HCT116 (cell line): Measurements from ENCODE around the gene TIMM21. TPM values are rescaled to one million over a fixed set of nuclear protein-coding genes. Genes with fewer than 3 reads are reported as not detected.

Experiments
- ATAC-seq: fragments of 200-7000 bp; cut with Tn5 transposase; 2 replicates; pipeline ENCODE4 v1.9.1; 2020; ENCODE audit warnings: mild to moderate bottlenecking, moderate library complexity
- BruUV-seq: library from RNA; stranded (reverse); fragments of 400-500 nt; replicated peaks from 2 replicates; lab custom pipeline; 2021; lab: Mats Ljungman, UMichigan
- CTCF ChIA-PET: fragments of 300-600 bp; sonication (Branson Sonifier 250); formaldehyde crosslinking; loops from one replicate; lab custom pipeline; 2021; ENCODE audit warnings: antibody characterized with exemption; lab: Charles Lee
- POLR2A ChIA-PET: fragments of 300-600, 350-600 bp; sonication (Branson Sonifier 250); formaldehyde crosslinking; loops from one replicate; lab custom pipeline; 2021; ENCODE audit warnings: antibody characterized with exemption; lab: Charles Lee
- RAD21 ChIA-PET, 2 experiments: fragments of 300-600 bp; sonication (Branson Sonifier 250); formaldehyde crosslinking; loops; one replicate each; lab custom pipeline; 2023; ENCODE audit warnings: low total read pairs in 2 of 2; ENCODE audit not compliant: uncharacterized antibody in 2 of 2, unreplicated experiment in 2 of 2, low non-redundant PET in 1 of 2; lab: Charles Lee
- DNase-seq: peaks from one replicate; pipeline ENCODE4 v3.0.0-alpha.2; 2010; ENCODE audit warnings: low read depth, low spot score
- H2AFZ ChIP-seq: fragments of 200-600 bp; shearing (Covaris generic), sonication (generic); 2 replicates; pipeline ENCODE4 v1.6.1; 2017; ENCODE audit warnings: low read depth, mixed run types, mixed read lengths, antibody characterized with exemption, low read length; ENCODE audit not compliant: poor library complexity, severe bottlenecking
- H3K27ac ChIP-seq: 2 replicates; pipeline ENCODE4 v1.5.1; 2012; ENCODE audit warnings: low read depth, low read length
- H3K27me3 ChIP-seq: fragments of 200-600 bp; sonication (generic); 2 replicates; pipeline ENCODE4 v1.6.1; 2016; ENCODE audit warnings: mixed run types, low read length, mixed read lengths; ENCODE audit not compliant: insufficient read depth
- H3K36me3 ChIP-seq, 2 experiments: fragments of 200-500 bp in 1 of 2; fragments of 200-600 bp in 1 of 2; sonication (Bioruptor generic) in 1 of 2; sonication (generic) in 1 of 2; 2 replicates each; pipeline versions ENCODE4 v1.5.1 to v1.6.1; 2014 to 2016; ENCODE audit warnings: low read length in 2 of 2, inconsistent platforms in 1 of 2, mixed read lengths in 1 of 2, mixed run types in 1 of 2; ENCODE audit not compliant: insufficient read depth in 2 of 2, control insufficient read depth in 1 of 2
- H3K4me1 ChIP-seq, 2 experiments: fragments of 200-600 bp in 1 of 2; sonication (generic) in 1 of 2; 2 replicates each; pipeline versions ENCODE4 v1.5.1 to v1.6.1; 2012 to 2017; ENCODE audit warnings: low read length in 2 of 2, inconsistent platforms in 1 of 2, mild to moderate bottlenecking in 1 of 2, mixed read lengths in 1 of 2, mixed run types in 1 of 2, moderate library complexity in 1 of 2; ENCODE audit not compliant: insufficient read depth in 2 of 2, control insufficient read depth in 1 of 2
- H3K4me2 ChIP-seq: fragments of 200-600 bp; sonication (generic); 2 replicates; pipeline ENCODE4 v1.6.1; 2017; ENCODE audit warnings: mixed run types, low read length, mixed read lengths
- H3K4me3 ChIP-seq, 2 experiments: fragments of 200-600 bp in 1 of 2; sonication (generic) in 1 of 2; replicated peaks in 1 of 2; 2 replicates each; pipeline ENCODE4 v1.5.1; 2011 to 2016; ENCODE audit warnings: low read length in 2 of 2, control low read depth in 1 of 2, low read depth in 1 of 2, mild to moderate bottlenecking in 1 of 2, mixed read lengths in 1 of 2, mixed run types in 1 of 2
- H3K79me2 ChIP-seq: fragments of 200-600 bp; sonication (generic); 2 replicates; pipeline ENCODE4 v1.6.1; 2017; ENCODE audit warnings: mild to moderate bottlenecking, mixed run types, low read length, moderate library complexity, mixed read lengths; ENCODE audit not compliant: insufficient read depth
- H3K9ac ChIP-seq: fragments of 200-600 bp; sonication (generic); 2 replicates; pipeline ENCODE4 v1.6.1; 2016; ENCODE audit warnings: low read length, mixed read lengths
- H3K9me2 ChIP-seq: fragments of 200-600 bp; sonication (generic), shearing (Covaris generic); 2 replicates; pipeline ENCODE4 v1.6.1; 2017; ENCODE audit warnings: mixed run types, mild to moderate bottlenecking, moderate library complexity; ENCODE audit not compliant: insufficient read depth
- H3K9me3 ChIP-seq, 2 experiments: fragments of 200-500 bp in 1 of 2; fragments of 200-600 bp in 1 of 2; sonication (Bioruptor generic) in 1 of 2; sonication (generic) in 1 of 2; 2 replicates each; pipeline ENCODE4 v1.6.1; 2014 to 2017; ENCODE audit warnings: low read length in 2 of 2, mixed read lengths in 2 of 2, inconsistent platforms in 1 of 2, low read depth in 1 of 2, mild to moderate bottlenecking in 1 of 2, mixed run types in 1 of 2, moderate library complexity in 1 of 2; ENCODE audit not compliant: control insufficient read depth in 1 of 2, insufficient read depth in 1 of 2
- H4K20me1 ChIP-seq: fragments of 200-600 bp; sonication (generic), shearing (Covaris generic); 2 replicates; pipeline ENCODE4 v1.6.1; 2017; ENCODE audit warnings: mixed run types, mild to moderate bottlenecking, moderate library complexity; ENCODE audit not compliant: insufficient read depth
- ATF3 ChIP-seq: IDR thresholded peaks from 2 replicates; pipeline ENCODE4 v1.6.1; 2012
- CBX3 ChIP-seq: IDR thresholded peaks from 2 replicates; pipeline ENCODE4 v1.6.1; 2012; ENCODE audit warnings: low read depth
- CEBPB ChIP-seq: IDR thresholded peaks from 2 replicates; pipeline ENCODE4 v1.6.1; 2012; ENCODE audit warnings: low read depth
- CTCF ChIP-seq, 3 experiments: fragments of 200-600 bp in 1 of 3; sonication (generic) in 1 of 3; IDR thresholded peaks in 2 of 3; conservative IDR thresholded peaks in 1 of 3; 2 replicates each; pipeline ENCODE4 v1.5.1; 2012 to 2017; ENCODE audit warnings: low read depth in 2 of 3, low read length in 2 of 3, antibody characterized with exemption in 1 of 3, borderline replicate concordance in 1 of 3, control low read depth in 1 of 3, mild to moderate bottlenecking in 1 of 3, mixed read lengths in 1 of 3, mixed run types in 1 of 3, moderate library complexity in 1 of 3; ENCODE audit not compliant: insufficient read depth in 1 of 3
- EGR1 ChIP-seq: IDR thresholded peaks from 2 replicates; pipeline ENCODE4 v1.6.1; 2012; ENCODE audit warnings: low read depth
- EZH2 ChIP-seq: fragments of 200-600 bp; sonication (generic); IDR thresholded peaks from 2 replicates; pipeline ENCODE4 v1.6.1; 2017; ENCODE audit warnings: antibody characterized with exemption, mixed run types
- EZH2phosphoT487 ChIP-seq: fragments of 200-600 bp; IDR thresholded peaks from 2 replicates; pipeline ENCODE4 v1.6.1; 2018; ENCODE audit warnings: antibody characterized with exemption, borderline replicate concordance
- FOSL1 ChIP-seq: IDR thresholded peaks from 2 replicates; pipeline ENCODE4 v1.6.1; 2012; ENCODE audit warnings: low read depth
- JUND ChIP-seq: IDR thresholded peaks from 2 replicates; pipeline ENCODE4 v1.6.1; 2012
- MAX ChIP-seq: IDR thresholded peaks from 2 replicates; pipeline ENCODE4 v1.6.1; 2012
- POLR2AphosphoS5 ChIP-seq: IDR thresholded peaks from 2 replicates; pipeline ENCODE4 v1.6.1; 2011; ENCODE audit warnings: mild to moderate bottlenecking, low read depth, low read length, moderate library complexity
- RAD21 ChIP-seq: IDR thresholded peaks from 2 replicates; pipeline ENCODE4 v1.6.1; 2012; ENCODE audit warnings: low read depth, mild to moderate bottlenecking
- SIN3A ChIP-seq: IDR thresholded peaks from 2 replicates; pipeline ENCODE4 v1.6.1; 2012; ENCODE audit warnings: low read depth
- SP1 ChIP-seq: IDR thresholded peaks from 2 replicates; pipeline ENCODE4 v1.6.1; 2012; ENCODE audit warnings: low read depth
- SRF ChIP-seq: IDR thresholded peaks from 2 replicates; pipeline ENCODE4 v1.6.1; 2012; ENCODE audit warnings: low read depth
- YY1 ChIP-seq: IDR thresholded peaks from 2 replicates; pipeline ENCODE4 v1.6.1; 2011; ENCODE audit warnings: low read length, low read depth, moderate library complexity, mild to moderate bottlenecking; ENCODE audit not compliant: insufficient replicate concordance; ENCODE audit errors: extremely low read depth
- ZNF274 ChIP-seq: fragments of 200-500 bp; sonication (Bioruptor generic); IDR thresholded peaks from 2 replicates; pipeline ENCODE4 v1.6.1; 2014; ENCODE audit warnings: mild to moderate bottlenecking, low read depth, low read length, inconsistent platforms
- intact Hi-C: fragments of 100-400 bp; cut with micrococcal nuclease; formaldehyde crosslinking; loops from 2 replicates; pipeline ENCODE4 v1.10.0; 2022
- total RNA-seq: library from RNA; stranded (reverse); gene quantifications from one replicate; pipeline ENCODE4 v1.2.1, GENCODE V29; 2021; ENCODE audit not compliant: unreplicated experiment
- TF ChIP-seq, protein P1 (sequence below): IDR thresholded peaks from 2 replicates; pipeline ENCODE4 v1.6.1; 2011; ENCODE audit warnings: mild to moderate bottlenecking, low read length, moderate library complexity; ENCODE audit not compliant: insufficient replicate concordance; ENCODE audit errors: extremely low read depth

The TIMM21 gene
- total RNA-seq, 1 experiment from 2014 or later: 33.3 TPM

- Histone ChIP-seq H3K9me3 (no peaks in the 10 kb centered on the region), H3K36me3 (no peaks in the 10 kb centered on the region), H3K9me2 (no peaks in the 10 kb centered on the region), H3K4me2 (no peak overlapping the region), H4K20me1 (no peaks in the 10 kb centered on the region), H3K4me1 (peaks cover 0 to 4% of the 10 kb centered on the region in 2 experiments; a peak in 1 of 4 replicates), H3K79me2 (no peaks in the 10 kb centered on the region), H3K4me3 (no peak overlapping the region), H3K9ac (no peak overlapping the region), H3K27ac (no peak overlapping the region), H3K27me3 (no peaks in the 10 kb centered on the region), H2AFZ (no peak overlapping the region)
- RAD21 ChIA-PET: no interaction called here
- BruUV-seq: no TSS peak
- TF ChIP-seq CTCF (IDR thresholded peaks at IDR 0.05 in 2 of 3, conservative IDR thresholded peaks at IDR 0.05 in 1 of 3; ENCODE audit: borderline replicate concordance in 1 of 3, insufficient read depth in 1 of 3, low read depth in 2 of 3, low read length in 2 of 3) (no peak), FOSL1 (no peak), POLR2AphosphoS5 (no peak), MAX (no peak), RAD21 (no peak), SP1 (no peak), YY1 (no peak), ATF3 (no peak), SRF (no peak), JUND (no peak), CEBPB (no peak), EZH2phosphoT487 (no peak), CBX3 (no peak), ZNF274 (no peak), SIN3A (no peak), EGR1 (no peak), EZH2 (no peak)
- TF ChIP-seq, protein P1, sequence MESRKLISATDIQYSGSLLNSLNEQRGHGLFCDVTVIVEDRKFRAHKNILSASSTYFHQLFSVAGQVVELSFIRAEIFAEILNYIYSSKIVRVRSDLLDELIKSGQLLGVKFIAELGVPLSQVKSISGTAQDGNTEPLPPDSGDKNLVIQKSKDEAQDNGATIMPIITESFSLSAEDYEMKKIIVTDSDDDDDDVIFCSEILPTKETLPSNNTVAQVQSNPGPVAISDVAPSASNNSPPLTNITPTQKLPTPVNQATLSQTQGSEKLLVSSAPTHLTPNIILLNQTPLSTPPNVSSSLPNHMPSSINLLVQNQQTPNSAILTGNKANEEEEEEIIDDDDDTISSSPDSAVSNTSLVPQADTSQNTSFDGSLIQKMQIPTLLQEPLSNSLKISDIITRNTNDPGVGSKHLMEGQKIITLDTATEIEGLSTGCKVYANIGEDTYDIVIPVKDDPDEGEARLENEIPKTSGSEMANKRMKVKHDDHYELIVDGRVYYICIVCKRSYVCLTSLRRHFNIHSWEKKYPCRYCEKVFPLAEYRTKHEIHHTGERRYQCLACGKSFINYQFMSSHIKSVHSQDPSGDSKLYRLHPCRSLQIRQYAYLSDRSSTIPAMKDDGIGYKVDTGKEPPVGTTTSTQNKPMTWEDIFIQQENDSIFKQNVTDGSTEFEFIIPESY: no peak
- CTCF ChIA-PET: no interaction called here
- ATAC-seq (no peak), DNase-seq (no peak)
- POLR2A ChIA-PET: no interaction called here
- intact Hi-C loops: no loop called here
Observed at GRCh38 chr18:74200780-74201179, 52.5 kb downstream of the TIMM21 start.
